Caco-2 (cell line): ENCODE results near the gene CNTN6. TPM values are rescaled to one million over a fixed set of nuclear protein-coding genes. Genes with fewer than 3 reads are reported as not detected.
"Not testable (repeated sequence)": the region's sequence is repeated elsewhere in the genome, so short reads cannot be mapped to it uniquely, and the experiment has no call there.

ENCODE experiments used
- BruUV-seq: library from RNA; stranded (reverse); fragments of 400-500 nt; replicated peaks from 2 replicates; lab custom pipeline; 2021; lab: Mats Ljungman, UMichigan
- CTCF ChIA-PET: fragments of 300-600 bp; sonication (Branson Sonifier 250); formaldehyde crosslinking; loops from one replicate; lab custom pipeline; 2022; ENCODE audit warnings: antibody characterized with exemption; lab: Charles Lee
- POLR2A ChIA-PET: fragments of 300-600 bp; sonication (Branson Sonifier 250); formaldehyde crosslinking; loops from one replicate; lab custom pipeline; 2022; ENCODE audit warnings: antibody characterized with exemption; lab: Charles Lee
- DNase-seq, 2 experiments: peaks; one replicate each; pipeline versions ENCODE4 v3.0.0 to v3.0.0-alpha.2; 2020 to 2022
- H3K27me3 ChIP-seq: replicated peaks from 2 replicates; pipeline ENCODE4 v1.6.0; 2011; ENCODE audit warnings: low read length; ENCODE audit not compliant: control insufficient read depth, insufficient read depth
- H3K36me3 ChIP-seq: 2 replicates; pipeline ENCODE4 v1.5.1; 2011; ENCODE audit warnings: low read length; ENCODE audit not compliant: control insufficient read depth, insufficient read depth
- H3K4me1 ChIP-seq: fragments of 250-450 bp; sonication (Bioruptor Pico); 2 replicates; pipeline ENCODE4 v1.5.1; 2020; ENCODE audit warnings: mild to moderate bottlenecking
- H3K4me3 ChIP-seq: 2 replicates; pipeline ENCODE4 v1.5.1; 2011; ENCODE audit warnings: low read depth, mild to moderate bottlenecking, control low read depth, low read length
- H3K9me3 ChIP-seq: fragments of 250-450 bp; sonication (Bioruptor Pico); 2 replicates; pipeline ENCODE4 v1.5.1; 2020; ENCODE audit warnings: mild to moderate bottlenecking, moderate library complexity
- H3K27ac Mint-ChIP-seq: one replicate; pipeline ENCODE4 v1.8.0; 2022; ENCODE audit warnings: mixed read lengths; ENCODE audit not compliant: unreplicated experiment
- H3K27me3 Mint-ChIP-seq: one replicate; pipeline ENCODE4 v1.8.0; 2022; ENCODE audit warnings: mixed read lengths; ENCODE audit not compliant: insufficient read depth, unreplicated experiment
- H3K36me3 Mint-ChIP-seq: one replicate; pipeline ENCODE4 v1.8.0; 2022; ENCODE audit warnings: mild to moderate bottlenecking, mixed read lengths; ENCODE audit not compliant: insufficient read depth, unreplicated experiment
- H3K4me1 Mint-ChIP-seq: one replicate; pipeline ENCODE4 v1.8.0; 2022; ENCODE audit warnings: low read depth, mixed read lengths; ENCODE audit not compliant: unreplicated experiment
- H3K4me3 Mint-ChIP-seq: one replicate; pipeline ENCODE4 v1.8.0; 2022; ENCODE audit warnings: mild to moderate bottlenecking, moderate library complexity, mixed read lengths; ENCODE audit not compliant: unreplicated experiment
- H3K9me3 Mint-ChIP-seq: one replicate; pipeline ENCODE4 v1.8.0; 2022; ENCODE audit warnings: mixed read lengths; ENCODE audit not compliant: unreplicated experiment
- CTCF ChIP-seq, 2 experiments: fragments of 200-600 bp in 1 of 2; IDR thresholded peaks; 1 replicate in 1 of 2; 2 replicates in 1 of 2; pipeline versions ENCODE4 v1.5.1 to v1.8.0; 2011 to 2022; ENCODE audit warnings: antibody characterized with exemption in 1 of 2, control low read depth in 1 of 2, inconsistent platforms in 1 of 2, low read depth in 1 of 2, low read length in 1 of 2, mild to moderate bottlenecking in 1 of 2, moderate library complexity in 1 of 2; ENCODE audit not compliant: insufficient read depth in 1 of 2, severe bottlenecking in 1 of 2, unreplicated experiment in 1 of 2
- intact Hi-C: fragments of 100-400 bp; cut with micrococcal nuclease; formaldehyde crosslinking; loops from one replicate; pipeline ENCODE4 v1.10.0; 2022; ENCODE audit not compliant: unreplicated experiment
- total RNA-seq: library from RNA; stranded (reverse); gene quantifications from 2 replicates; pipeline ENCODE4 v1.2.3, GENCODE V29; 2022

Gene CNTN6
- total RNA-seq, 1 experiment from 2014 or later: not detected

- no peak for TF ChIP-seq CTCF (IDR thresholded peaks at IDR 0.05; ENCODE audit: insufficient read depth in 1 of 2, low read depth in 1 of 2, low read length in 1 of 2, severe bottlenecking in 1 of 2, unreplicated experiment in 1 of 2)
- H3K9me3 Mint-ChIP-seq: no peaks in the 10 kb centered on the region
- no peak overlapping the region for H3K27ac Mint-ChIP-seq
- H3K27me3 Mint-ChIP-seq: peaks cover 11% of the 10 kb centered on the region
- ChIA-PET POLR2A (no interaction called here), CTCF (no interaction called here)
- H3K4me1 Mint-ChIP-seq: no peaks in the 10 kb centered on the region
- H3K9me3 ChIP-seq: no peaks in the 10 kb centered on the region
- BruUV-seq: no TSS peak
- DNase-seq: no peak
- no peak overlapping the region for H3K4me3 Mint-ChIP-seq
- H3K36me3 Mint-ChIP-seq: no peaks in the 10 kb centered on the region
- no peaks in the 10 kb centered on the region for H3K27me3 ChIP-seq
- no peaks in the 10 kb centered on the region for H3K4me1 ChIP-seq
- no peaks in the 10 kb centered on the region for H3K36me3 ChIP-seq
- intact Hi-C loops: no loop called here
- no peak overlapping the region for H3K4me3 ChIP-seq
These were observed 288.3 kb downstream of the CNTN6 start for GRCh38 chr3:1380926-1381646.

- BruUV-seq: no TSS peak
- DNase-seq: no peak
- no peak overlapping the region for H3K27ac Mint-ChIP-seq
- no peaks in the 10 kb centered on the region for H3K36me3 ChIP-seq
- H3K9me3 ChIP-seq: no peaks in the 10 kb centered on the region
- H3K4me3 Mint-ChIP-seq: no peak overlapping the region
- intact Hi-C loops: no loop called here
- H3K9me3 Mint-ChIP-seq: no peaks in the 10 kb centered on the region
- H3K27me3 Mint-ChIP-seq: peaks cover 11% of the 10 kb centered on the region
- ChIA-PET CTCF (no interaction called here), POLR2A (no interaction called here)
- H3K4me1 Mint-ChIP-seq: no peaks in the 10 kb centered on the region
- no peaks in the 10 kb centered on the region for H3K27me3 ChIP-seq
- TF ChIP-seq CTCF (IDR thresholded peaks at IDR 0.05; ENCODE audit: insufficient read depth in 1 of 2, low read depth in 1 of 2, low read length in 1 of 2, severe bottlenecking in 1 of 2, unreplicated experiment in 1 of 2): no peak
- no peaks in the 10 kb centered on the region for H3K36me3 Mint-ChIP-seq
- no peak overlapping the region for H3K4me3 ChIP-seq
- H3K4me1 ChIP-seq: no peaks in the 10 kb centered on the region
These were observed 288.8 kb downstream of the CNTN6 start for GRCh38 chr3:1381647-1382036.

- CTCF ChIA-PET, POLR2A ChIA-PET, H3K9me3 ChIP-seq, H3K36me3 Mint-ChIP-seq, H3K36me3 ChIP-seq, H3K4me1 Mint-ChIP-seq, H3K27ac Mint-ChIP-seq, H3K9me3 Mint-ChIP-seq, H3K4me3 ChIP-seq, intact Hi-C loops, DNase-seq, H3K27me3 Mint-ChIP-seq, H3K27me3 ChIP-seq, H3K4me1 ChIP-seq, BruUV-seq: not testable (repeated sequence)
- peak overlapping the region; percentile 27 for H3K4me3 Mint-ChIP-seq
These were observed 294.6 kb downstream of the CNTN6 start for GRCh38 chr3:1387396-1387905.
